ENCODE results near the gene BCL11B. TPM values are rescaled to one million over a fixed set of nuclear protein-coding genes. Genes with fewer than 3 reads are reported as not detected.

BCL11B gene
- under 0.01 TPM for total RNA-seq

GRCh38 chr14:99271951-99272631 lies at the start of gene BCL11B:
Gene BCL11B (minus strand): TSS chr14:99272197. CDS start chr14:99271218, 979 bp downstream.
- peak; percentile 79 to 91 (median 82) for DNase-seq (ENCODE audit: low read depth in 2 of 3, low spot score in 2 of 3)

- no peak for DNase-seq (ENCODE audit: low read depth in 2 of 3, low spot score in 2 of 3)
Measured at GRCh38 chr14:99321236-99321925, 49.4 kb upstream of the BCL11B start.

GRCh38 chr14:99320621-99321235 lies 48.7 kb upstream of the BCL11B start:
- no peak for DNase-seq (ENCODE audit: low read depth in 2 of 3, low spot score in 2 of 3)

- DNase-seq (ENCODE audit: low read depth in 2 of 3, low spot score in 2 of 3): peak; percentile 37 to 72 (median 68)
Measured at GRCh38 chr14:99320105-99320572, 48.1 kb upstream of the BCL11B start.

- DNase-seq (ENCODE audit: low read depth in 2 of 3, low spot score in 2 of 3): no peak
Measured at GRCh38 chr14:99318959-99319295, 46.9 kb upstream of the BCL11B start.

- DNase-seq (ENCODE audit: low read depth in 2 of 3, low spot score in 2 of 3): no peak
Measured at GRCh38 chr14:99318091-99318958, 46.3 kb upstream of the BCL11B start.

- DNase-seq (ENCODE audit: low read depth in 2 of 3, low spot score in 2 of 3): no peak
Measured at GRCh38 chr14:99317231-99318090, 45.5 kb upstream of the BCL11B start.

- no peak for DNase-seq (ENCODE audit: low read depth in 2 of 3, low spot score in 2 of 3)
Measured at GRCh38 chr14:99316281-99317163, 44.5 kb upstream of the BCL11B start.

- DNase-seq (ENCODE audit: low read depth in 2 of 3, low spot score in 2 of 3): no peak
Measured at GRCh38 chr14:99315197-99315596, 43.2 kb upstream of the BCL11B start.

- DNase-seq (ENCODE audit: low read depth in 2 of 3, low spot score in 2 of 3): no peak
Measured at GRCh38 chr14:99314623-99315022, 42.6 kb upstream of the BCL11B start.

- no peak for DNase-seq (ENCODE audit: low read depth in 2 of 3, low spot score in 2 of 3)
Measured at GRCh38 chr14:99313234-99313633, 41.2 kb upstream of the BCL11B start.

GRCh38 chr14:99312106-99312505 lies 40.1 kb upstream of the BCL11B start:
- no peak for DNase-seq (ENCODE audit: low read depth in 2 of 3, low spot score in 2 of 3)

- DNase-seq (ENCODE audit: low read depth in 2 of 3, low spot score in 2 of 3): no peak
Measured at GRCh38 chr14:99309220-99309766, 37.3 kb upstream of the BCL11B start.

- DNase-seq (ENCODE audit: low read depth in 2 of 3, low spot score in 2 of 3): no peak
Measured at GRCh38 chr14:99304208-99304607, 32.2 kb upstream of the BCL11B start.

GRCh38 chr14:99300190-99300589 lies 28.2 kb upstream of the BCL11B start:
- no peak for DNase-seq (ENCODE audit: low read depth in 2 of 3, low spot score in 2 of 3)

GRCh38 chr14:99296517-99296916 lies 24.5 kb upstream of the BCL11B start:
- DNase-seq (ENCODE audit: low read depth in 2 of 3, low spot score in 2 of 3): no peak

GRCh38 chr14:99289394-99290189 lies 17.6 kb upstream of the BCL11B start:
- no peak for DNase-seq (ENCODE audit: low read depth in 2 of 3, low spot score in 2 of 3)

- DNase-seq (ENCODE audit: low read depth in 2 of 3, low spot score in 2 of 3): no peak
Measured at GRCh38 chr14:99288948-99289347, 17.0 kb upstream of the BCL11B start.

All from hematopoietic multipotent progenitor cell (in vitro differentiated cells).